HG03520 (cell line): ENCODE results near the gene ERO1B.
"Not testable (repeated sequence)": the region's sequence is repeated elsewhere in the genome, so short reads cannot be mapped to it uniquely, and the experiment has no call there.

Experiments
- ATAC-seq: cut with Tn5 transposase; IDR thresholded peaks from one replicate; pipeline ENCODE4 v1.9.1; 2021; ENCODE audit warnings: mild to moderate bottlenecking, moderate library complexity; ENCODE audit not compliant: unreplicated experiment

Gene ERO1B

GRCh38 chr1:236193184-236193583 is 88.6 kb downstream of the ERO1B start:
- no peak for ATAC-seq

- ATAC-seq, result not testable (repeated sequence)
Measured at GRCh38 chr1:236188084-236188483, 93.7 kb downstream of the ERO1B start.

GRCh38 chr1:236186471-236186870 is 95.3 kb downstream of the ERO1B start:
- ATAC-seq, result not testable (repeated sequence)

GRCh38 chr1:236185687-236186086 is 96.1 kb downstream of the ERO1B start:
- ATAC-seq, result no peak

GRCh38 chr1:236181059-236181458 is 100.7 kb downstream of the ERO1B start:
- ATAC-seq, result no peak

GRCh38 chr1:236179634-236180033 is 102.1 kb downstream of the ERO1B start:
- ATAC-seq, result no peak

- no peak for ATAC-seq
Measured at GRCh38 chr1:236176337-236177336, 105.1 kb downstream of the ERO1B start.

GRCh38 chr1:236175642-236176336 is 106.0 kb downstream of the ERO1B start:
- ATAC-seq, result no peak

- ATAC-seq, result no peak
Measured at GRCh38 chr1:236173174-236173767, 108.5 kb downstream of the ERO1B start.

GRCh38 chr1:236172041-236172579 is 109.6 kb downstream of the ERO1B start:
- ATAC-seq, result no peak

GRCh38 chr1:236168716-236169429 is 112.9 kb downstream of the ERO1B start:
- peak; percentile 54 for ATAC-seq

GRCh38 chr1:236167578-236167977 is 114.2 kb downstream of the ERO1B start:
- ATAC-seq, result no peak

GRCh38 chr1:236167154-236167553 is 114.6 kb downstream of the ERO1B start:
- ATAC-seq, result no peak

GRCh38 chr1:236166041-236166440 is 115.7 kb downstream of the ERO1B start:
- no peak for ATAC-seq
